ENCODE measurements around the gene RETREG3.
"Not testable (repeated sequence)": the region's sequence is repeated elsewhere in the genome, so short reads cannot be mapped to it uniquely, and the experiment has no call there.

RETREG3 gene

DNA sequence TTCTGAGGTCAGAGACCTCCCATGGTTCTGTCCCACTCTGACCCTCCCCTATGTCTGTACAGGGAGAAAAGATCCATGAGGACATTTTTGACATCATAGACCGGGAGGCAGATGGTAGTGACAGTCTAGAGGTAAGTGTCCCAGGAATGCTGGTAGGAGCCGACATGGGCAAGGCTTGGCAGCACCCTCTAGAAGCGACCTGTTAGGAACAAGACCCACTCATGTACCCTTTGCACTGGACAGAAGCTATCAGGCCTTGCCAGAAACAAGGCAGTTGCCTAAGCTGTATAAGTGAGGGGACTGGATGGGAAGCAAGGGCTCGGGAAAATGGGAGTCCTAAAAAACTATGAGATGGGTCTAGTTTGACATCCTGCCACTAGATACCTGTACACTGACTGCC lies 2.8 kb upstream of the RETREG3 start:
- DNase-seq (ENCODE audit: low spot score) = no peak

- not testable (repeated sequence) for DNase-seq (ENCODE audit: low spot score)
Observed at GRCh38 chr17:42609814-42610801, 934 bp upstream of the RETREG3 start.

DNA sequence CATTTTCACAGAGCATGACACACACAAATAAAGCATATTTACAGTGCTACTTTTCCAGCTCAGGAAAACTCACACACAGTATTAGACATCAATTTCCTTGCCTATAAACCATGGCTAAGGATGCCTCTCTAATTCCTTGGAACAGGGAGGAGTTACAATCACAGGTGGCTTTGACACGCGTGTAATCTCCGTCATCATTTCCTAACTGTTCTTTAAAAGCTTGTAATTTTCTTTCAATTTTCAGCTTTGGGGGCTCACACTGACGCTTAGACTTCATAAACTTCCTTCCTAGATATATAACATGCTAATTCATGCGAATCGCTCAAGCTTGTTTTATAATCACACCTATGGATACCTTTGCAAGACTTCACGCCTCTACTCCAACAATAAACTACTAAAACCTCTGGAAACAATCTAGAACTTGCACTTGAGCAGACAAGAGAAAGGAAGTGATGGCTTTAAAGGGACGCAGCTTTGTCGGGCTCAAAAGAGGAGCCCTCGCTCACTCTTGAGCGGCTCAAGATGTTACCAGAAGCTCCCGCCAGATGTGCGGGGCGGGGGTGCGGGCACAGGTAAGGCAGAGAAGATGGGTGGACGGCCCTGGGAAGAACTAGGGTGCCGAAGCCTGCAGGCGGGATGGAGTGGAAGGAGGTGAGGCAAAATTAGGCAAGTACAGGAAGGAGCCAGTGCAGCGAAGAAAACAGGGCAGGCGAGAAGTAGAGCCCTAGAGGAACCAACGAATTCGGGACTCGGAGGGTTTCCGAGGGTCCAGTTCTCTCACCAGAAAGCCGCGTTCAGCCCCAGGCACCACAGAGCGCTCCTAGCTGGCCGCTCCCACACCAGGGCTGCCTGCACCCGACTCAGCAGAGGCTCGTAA lies 631 bp downstream of the RETREG3 start:
- DNase-seq (ENCODE audit: low spot score) = no peak

DNA sequence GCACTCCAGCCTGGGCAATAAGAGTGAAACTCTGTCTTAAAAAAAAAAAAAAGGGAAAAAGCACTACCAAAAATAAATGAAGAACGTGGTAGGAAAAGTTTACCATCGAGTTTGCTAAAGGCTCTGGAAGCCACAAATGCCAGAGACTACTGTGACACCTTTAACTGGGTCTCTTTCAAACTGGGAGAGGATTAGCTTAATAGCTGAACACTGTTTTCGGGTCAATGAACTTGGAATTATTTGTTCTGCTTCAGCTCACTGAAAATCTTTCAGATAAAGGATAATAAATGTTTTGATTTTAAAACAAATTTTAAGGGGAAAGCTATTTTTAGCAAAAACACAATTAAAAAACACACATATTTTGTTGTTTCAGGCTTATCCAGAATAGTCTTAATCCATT lies 1.4 kb downstream of the RETREG3 start:
- no peak for DNase-seq (ENCODE audit: low spot score)

GRCh38 chr17:42603318-42603717 lies 5.9 kb downstream of the RETREG3 start:
- DNase-seq (ENCODE audit: low spot score) = no peak

DNA sequence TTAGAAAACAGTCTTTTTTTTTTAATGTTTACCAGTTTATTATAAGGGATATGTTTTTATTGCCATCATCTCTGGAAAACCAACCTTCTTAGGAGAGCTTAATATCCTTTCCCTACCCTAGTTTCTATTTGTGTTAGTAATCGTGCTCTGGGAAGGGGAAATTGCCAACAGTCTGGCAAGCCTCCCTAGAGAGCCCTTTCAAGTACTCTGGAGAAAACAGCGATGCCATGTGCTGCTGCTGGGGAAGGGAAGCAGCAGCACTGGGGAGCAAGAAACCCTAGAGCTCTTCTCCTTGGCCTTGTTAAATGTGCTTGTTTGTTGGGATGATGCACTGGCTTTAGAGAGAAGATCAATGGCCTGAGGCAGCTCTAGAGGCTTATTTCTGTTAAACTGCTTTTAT lies 10.3 kb downstream of the RETREG3 start:
- no peak for DNase-seq (ENCODE audit: low spot score)

GRCh38 chr17:42596386-42596785 lies 12.8 kb downstream of the RETREG3 start:
- no peak for DNase-seq (ENCODE audit: low spot score)

DNA sequence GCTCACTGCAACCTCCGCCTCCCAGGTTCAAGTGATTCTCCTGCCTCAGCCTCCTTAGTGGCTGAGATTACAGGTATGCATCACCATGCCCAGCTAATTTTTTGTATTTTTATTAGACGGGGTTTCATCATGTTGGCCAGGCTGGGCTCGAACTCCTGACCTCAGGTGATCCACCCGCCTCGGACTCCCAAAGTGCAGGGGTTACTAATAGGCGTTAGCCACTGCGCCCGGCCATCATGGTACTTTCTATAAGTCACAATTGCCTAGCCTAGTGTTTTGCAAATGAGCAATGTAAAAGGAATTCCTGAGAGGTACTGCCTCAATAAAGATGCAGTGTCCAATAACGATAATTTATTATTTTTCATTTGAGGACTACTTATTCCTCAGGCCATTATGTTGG lies 17.8 kb downstream of the RETREG3 start:
- no peak for DNase-seq (ENCODE audit: low spot score)

GRCh38 chr17:42590886-42591285 lies 18.3 kb downstream of the RETREG3 start:
- no peak for DNase-seq (ENCODE audit: low spot score)

- no peak for DNase-seq (ENCODE audit: low spot score)
Observed at GRCh38 chr17:42586514-42587230, 22.5 kb downstream of the RETREG3 start.

- DNase-seq (ENCODE audit: low spot score) = no peak
Observed at GRCh38 chr17:42585353-42585752, 23.8 kb downstream of the RETREG3 start.

- DNase-seq (ENCODE audit: low spot score) = no peak
Observed at GRCh38 chr17:42584880-42585279, 24.3 kb downstream of the RETREG3 start.

DNA sequence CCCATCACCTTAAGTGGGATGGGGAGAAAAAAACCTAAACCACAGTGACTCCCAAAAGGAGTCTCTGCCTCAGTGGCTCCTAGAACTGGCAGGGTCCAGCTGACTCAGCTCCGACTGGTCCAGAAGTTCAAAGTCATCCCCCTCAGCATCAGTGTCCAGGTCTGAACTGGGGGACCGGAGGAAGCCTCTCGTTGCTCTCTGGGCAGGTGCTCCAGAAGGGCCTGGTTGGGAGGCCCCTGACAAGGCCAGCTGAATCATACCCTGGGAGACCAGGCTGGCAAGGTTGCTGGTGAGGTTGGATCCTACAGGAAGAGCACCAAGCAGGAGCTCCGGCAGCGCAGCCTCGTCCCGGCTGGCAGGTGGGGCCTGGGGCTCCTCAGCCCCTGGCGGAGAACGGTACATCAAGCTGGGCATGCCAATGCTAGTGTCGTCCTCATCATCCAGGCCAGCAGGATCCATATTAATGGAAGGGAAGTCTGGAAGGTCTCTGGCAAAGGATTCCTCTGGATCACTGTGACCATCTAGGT lies 27.4 kb downstream of the RETREG3 start:
- DNase-seq (ENCODE audit: low spot score) = no peak

GRCh38 chr17:42579794-42580551 lies 29.2 kb downstream of the RETREG3 start:
- DNase-seq (ENCODE audit: low spot score) = no peak

- peak; percentile 77 for DNase-seq (ENCODE audit: low spot score)
Observed at GRCh38 chr17:42578282-42578869, 30.8 kb downstream of the RETREG3 start.

GRCh38 chr17:42577532-42578281 lies 31.5 kb downstream of the RETREG3 start, which contains the start of gene PSMC3IP:
PSMC3IP (minus strand) TSS chr17:42577729; CDS start chr17:42577686, 43 bp downstream.
- peak; percentile 96 for DNase-seq (ENCODE audit: low spot score)

GRCh38 chr17:42577140-42577531 lies 32.0 kb downstream of the RETREG3 start:
- no peak for DNase-seq (ENCODE audit: low spot score)

GRCh38 chr17:42574463-42574862 lies 34.7 kb downstream of the RETREG3 start:
- DNase-seq (ENCODE audit: low spot score) = no peak

- DNase-seq (ENCODE audit: low spot score) = no peak
Observed at GRCh38 chr17:42573095-42573494, 36.1 kb downstream of the RETREG3 start.
